HG03139 (cell line): ENCODE measurements around the gene FANCG.

ENCODE experiments used
- ATAC-seq: cut with Tn5 transposase; IDR thresholded peaks from one replicate; pipeline ENCODE4 v1.9.1; 2021; ENCODE audit not compliant: unreplicated experiment

FANCG gene

DNA sequence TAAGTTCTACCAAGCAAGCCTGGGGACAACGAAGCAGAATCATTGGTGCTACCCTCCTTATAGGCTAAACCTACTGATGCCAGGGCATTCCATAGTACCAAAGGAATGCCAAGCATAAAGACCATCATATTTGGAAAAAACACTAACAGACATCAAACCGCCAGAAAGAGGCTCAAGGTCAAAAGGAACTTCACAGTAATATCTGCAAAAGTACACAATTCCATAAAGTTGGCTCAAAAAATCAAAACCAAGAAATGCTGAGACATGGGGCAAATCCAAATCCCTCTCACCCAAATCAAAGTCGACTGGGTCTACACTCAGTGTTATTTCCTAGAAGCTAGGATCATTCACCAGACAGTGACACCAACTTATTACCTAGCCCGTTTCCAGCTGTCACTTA, 10.7 kb downstream of the FANCG start:
- ATAC-seq, result no peak

DNA sequence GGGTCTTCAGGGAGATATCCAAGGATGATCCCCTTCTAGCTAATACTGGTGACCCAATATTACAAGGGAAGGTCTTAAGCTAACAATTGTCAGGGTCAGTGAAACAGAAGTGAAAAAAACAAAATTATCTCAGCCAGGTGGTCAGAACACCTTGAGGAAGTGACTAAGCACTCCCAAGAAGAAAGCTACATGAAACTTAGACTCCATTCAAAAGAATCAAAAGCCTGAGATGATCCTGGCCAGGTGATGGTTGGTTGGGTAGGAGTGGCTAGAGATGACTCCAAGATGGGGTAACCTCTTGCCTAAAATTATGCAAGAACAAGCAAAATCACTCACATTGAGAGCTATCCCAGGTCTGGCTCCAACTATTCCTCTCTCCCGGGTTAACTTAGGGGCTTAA, 12.7 kb downstream of the FANCG start:
- no peak for ATAC-seq

- ATAC-seq, result no peak
Measured at GRCh38 chr9:35060548-35061207, 19.1 kb downstream of the FANCG start.

DNA sequence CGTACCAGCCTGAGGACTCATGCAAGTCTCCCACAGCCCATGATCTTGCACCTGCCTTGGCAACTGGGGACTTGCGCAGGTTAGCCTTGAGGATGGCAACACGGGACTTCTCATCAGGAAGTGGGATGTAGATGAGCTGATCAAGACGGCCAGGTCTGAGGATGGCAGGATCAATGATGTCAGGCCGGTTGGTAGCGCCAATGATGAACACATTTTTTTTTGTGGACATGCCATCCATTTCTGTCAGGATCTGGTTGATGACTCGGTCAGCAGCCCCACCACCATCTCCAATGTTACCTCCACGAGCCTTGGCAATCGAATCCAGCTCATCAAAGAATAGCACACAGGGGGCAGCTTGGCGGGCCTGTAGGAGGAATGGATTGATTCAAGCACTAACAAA, 20.3 kb downstream of the FANCG start:
- no peak for ATAC-seq

DNA sequence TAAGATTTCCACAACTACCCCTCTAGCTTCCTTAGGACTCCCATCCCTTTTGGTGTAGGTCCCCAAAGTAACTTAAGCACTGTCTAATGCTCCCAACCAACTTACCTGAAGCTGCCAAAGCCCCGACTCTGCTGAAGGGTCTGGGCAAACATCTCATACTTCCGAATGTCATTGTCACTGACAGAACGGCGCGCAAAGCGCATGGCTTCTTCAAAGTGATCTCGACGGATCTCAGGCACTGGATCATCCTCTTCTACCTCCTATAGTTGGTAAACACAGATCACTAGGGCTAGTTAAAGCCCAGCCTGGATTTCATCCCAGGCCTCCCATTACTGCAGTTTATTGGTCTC, 22.5 kb downstream of the FANCG start:
- ATAC-seq, result no peak

GRCh38 chr9:35056571-35057270, 23.0 kb downstream of the FANCG start:
- no peak for ATAC-seq

DNA sequence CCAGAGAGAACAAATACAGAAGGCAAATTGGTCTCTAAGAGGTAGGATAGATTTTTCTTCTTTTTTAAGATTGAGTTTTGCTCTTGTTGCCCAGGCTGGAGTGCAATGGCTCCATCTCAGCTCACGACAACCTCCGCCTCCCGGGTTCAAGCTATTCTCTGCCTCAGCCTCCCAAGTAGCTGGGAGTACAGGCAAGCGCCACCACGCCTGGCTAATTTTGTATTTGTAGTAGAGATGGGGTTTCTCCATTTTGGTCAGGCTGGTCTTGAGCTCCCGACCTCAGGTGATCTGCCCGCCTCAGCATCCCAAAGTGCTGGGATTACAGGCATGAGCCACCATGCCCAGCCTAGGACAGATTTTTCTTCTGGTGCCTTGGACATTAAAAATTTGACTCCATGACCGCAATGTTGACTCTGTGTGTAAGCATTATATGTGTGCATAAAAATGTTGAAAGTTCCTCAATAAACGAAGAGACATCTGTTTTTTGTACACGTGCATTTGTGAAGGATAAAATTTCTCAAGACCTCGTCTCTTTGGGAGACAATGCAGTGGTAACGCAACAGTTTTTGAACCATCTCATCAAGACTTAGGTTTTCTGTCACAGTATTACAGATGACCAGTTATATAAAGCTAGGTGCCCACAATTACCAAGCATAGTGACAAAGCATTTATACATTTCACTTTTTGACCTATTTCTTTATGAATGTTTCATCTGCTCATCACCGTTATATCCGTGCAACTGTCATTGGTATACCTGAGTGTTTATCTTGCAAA, 24.7 kb downstream of the FANCG start:
- ATAC-seq, result no peak

GRCh38 chr9:35054185-35054835, 25.4 kb downstream of the FANCG start:
- ATAC-seq, result no peak

GRCh38 chr9:35051069-35051967, 28.4 kb downstream of the FANCG start:
- no peak for ATAC-seq

DNA sequence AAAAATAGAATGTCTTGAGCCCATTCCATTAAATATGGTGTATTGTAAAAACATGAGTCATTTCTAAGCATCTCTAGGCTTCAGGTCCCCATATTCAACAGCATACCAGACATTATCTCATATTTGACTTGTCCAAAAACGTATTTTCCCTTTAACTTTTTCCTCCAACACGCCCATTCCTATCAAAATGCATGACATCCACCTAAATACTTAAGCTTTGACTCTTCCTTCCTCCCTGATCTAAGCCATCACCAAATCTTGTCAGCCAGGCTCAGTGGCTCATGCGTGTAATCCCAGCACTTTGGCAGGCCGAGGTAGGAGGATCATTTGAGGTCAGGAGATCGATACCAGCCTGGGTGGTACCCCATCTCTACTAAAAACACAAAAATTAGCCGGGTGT, 31.2 kb downstream of the FANCG start:
- no peak for ATAC-seq

DNA sequence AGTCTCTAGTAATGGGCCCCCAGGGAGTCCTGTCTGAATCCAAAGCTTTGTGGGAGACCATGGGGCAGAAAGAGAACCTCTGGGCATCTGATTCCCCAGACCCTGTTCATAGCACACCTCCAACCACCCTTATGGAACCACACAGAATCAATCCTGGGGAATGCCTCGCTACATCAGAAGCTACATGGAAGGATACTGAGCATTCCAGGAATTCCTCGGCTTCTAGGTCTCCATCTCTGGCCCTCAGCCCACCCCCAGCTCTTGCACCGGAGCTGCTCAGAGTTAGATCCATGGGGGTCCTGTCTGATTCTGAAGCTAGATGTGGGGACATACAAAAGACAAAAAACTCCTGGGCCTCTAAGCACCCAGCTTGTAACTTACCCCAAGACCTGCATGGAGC, 35.7 kb downstream of the FANCG start:
- ATAC-seq, result no peak

GRCh38 chr9:35042891-35043545, 36.7 kb downstream of the FANCG start:
- ATAC-seq, result no peak

DNA sequence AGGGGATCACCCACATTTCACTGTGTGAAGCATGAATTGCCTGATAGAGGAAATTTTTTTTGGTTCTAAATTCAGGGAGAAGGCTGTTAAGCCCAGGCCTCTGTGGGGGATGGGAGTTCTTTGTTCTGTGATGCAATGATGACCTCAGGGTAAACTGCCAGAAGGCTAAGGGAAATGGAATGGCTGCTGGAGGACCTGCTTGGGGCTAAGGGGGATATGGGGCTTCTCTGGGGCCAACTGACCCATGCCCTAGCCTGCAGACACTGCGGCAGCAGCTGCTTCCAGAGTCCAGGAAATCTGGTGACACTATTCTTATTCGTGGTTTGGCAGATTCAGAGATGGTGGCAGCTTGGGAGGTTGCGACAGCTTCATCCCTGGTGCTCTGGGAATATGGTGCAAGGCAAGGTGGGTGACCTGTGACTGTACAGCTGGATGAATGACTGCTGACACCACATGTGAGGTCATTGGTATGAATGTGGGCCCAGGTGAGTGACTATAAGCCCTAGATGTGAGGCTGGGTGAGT, 37.6 kb downstream of the FANCG start:
- ATAC-seq, result no peak

- no peak for ATAC-seq
Measured at GRCh38 chr9:35035851-35036701, 43.7 kb downstream of the FANCG start.

- no peak for ATAC-seq
Measured at GRCh38 chr9:35033101-35033500, 46.6 kb downstream of the FANCG start.

DNA sequence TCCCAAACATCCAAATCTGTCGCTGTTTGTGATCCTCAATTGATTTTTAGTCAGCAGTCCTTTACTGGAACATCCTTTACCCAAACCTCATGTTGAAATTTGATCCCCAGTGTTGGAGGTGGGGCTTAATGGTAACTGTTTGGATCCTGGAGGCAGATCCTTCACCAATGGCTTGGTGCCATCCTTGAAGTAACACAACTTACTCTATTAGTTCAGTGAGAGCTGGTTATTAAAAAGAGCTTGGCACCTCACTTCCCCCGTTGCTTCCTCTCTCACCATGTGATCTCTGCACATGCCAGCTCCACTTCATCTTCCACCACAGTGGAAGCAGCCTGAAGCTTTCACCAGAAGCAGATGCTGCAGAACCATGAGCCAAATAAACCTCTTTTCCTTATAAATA, 49.9 kb downstream of the FANCG start:
- ATAC-seq, result no peak

- no peak for ATAC-seq
Measured at GRCh38 chr9:35029241-35029640, 50.5 kb downstream of the FANCG start.

DNA sequence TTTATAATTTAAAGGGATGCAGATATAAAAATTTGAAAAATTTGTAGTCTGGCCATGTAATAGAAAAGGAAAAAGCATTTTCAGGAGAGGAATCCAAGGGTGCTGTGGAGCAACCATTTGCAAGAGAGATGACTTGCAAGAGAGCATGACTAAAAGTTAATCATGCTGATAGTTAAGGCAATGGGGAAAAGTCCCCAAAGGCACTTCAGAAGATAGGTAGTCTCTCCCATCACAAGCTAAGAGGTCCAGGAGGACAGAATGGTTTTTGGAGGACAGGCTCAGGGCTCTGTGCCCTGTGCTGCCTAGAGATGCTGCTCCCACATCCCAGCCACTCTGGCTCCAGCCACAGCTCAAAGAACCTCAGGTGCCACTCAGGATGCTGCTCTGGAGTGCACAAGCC, 51.4 kb downstream of the FANCG start:
- no peak for ATAC-seq

DNA sequence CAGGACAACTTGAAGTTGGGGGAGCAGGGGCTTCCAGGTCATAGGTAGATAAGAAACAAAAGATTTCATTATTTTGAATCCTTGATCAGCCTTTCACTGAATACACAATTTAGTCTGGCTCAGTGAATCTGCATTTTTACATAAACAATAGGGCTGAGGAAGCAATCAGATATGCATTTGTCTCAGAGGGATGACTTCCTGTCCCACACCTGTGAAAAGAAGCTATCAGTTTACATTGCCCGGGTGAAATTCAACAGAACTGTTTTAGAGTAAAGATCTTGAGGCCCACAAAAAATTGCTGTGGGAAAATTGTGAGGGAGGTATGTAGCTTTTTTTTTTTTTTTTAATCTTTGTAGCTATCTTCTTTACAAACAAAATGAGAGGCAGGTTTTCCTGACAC, 51.9 kb downstream of the FANCG start:
- ATAC-seq, result no peak
